K562 (cell line): ENCODE measurements around the gene EPHA2. TPM values are rescaled to one million over a fixed set of nuclear protein-coding genes. Genes with fewer than 3 reads are reported as not detected.
"Not testable (repeated sequence)": the region's sequence is repeated elsewhere in the genome, so short reads cannot be mapped to it uniquely, and the experiment has no call there.

Source experiments
- ATAC-seq: fragments of 200-7000 bp; cut with Tn5 transposase; 3 replicates; pipeline ENCODE4 v1.9.1; 2020; ENCODE audit warnings: moderate library complexity
- BruUV-seq: library from RNA; stranded (reverse); fragments of 400-500 nt; replicated peaks from 2 replicates; lab custom pipeline; 2021; lab: Mats Ljungman, UMichigan
- CTCF ChIA-PET: fragments of 300-600 bp; formaldehyde crosslinking; extraction: SDS; loops from one replicate; lab custom pipeline; 2021; ENCODE audit warnings: low intra/inter-chr PET ratio; lab: Yijun Ruan, JAX
- POLR2A ChIA-PET: fragments of 300-600, 350-650 bp; sonication (Branson Sonifier 250); formaldehyde crosslinking; extraction: SDS; loops from one replicate; lab custom pipeline; 2021; ENCODE audit warnings: antibody characterized with exemption, inconsistent platforms; lab: Yijun Ruan, JAX
- DNase-seq, 4 experiments: peaks; one replicate each; pipeline versions ENCODE4 v3.0.0 to v3.0.0-alpha.2; 2011 to 2018; ENCODE audit warnings: low spot score in 3 of 4, mixed read lengths in 3 of 4; ENCODE audit errors: extremely low read depth in 1 of 4
- FAIRE-seq: peaks from 2 replicates; lab custom pipeline; 2011; peaks lifted over from hg19 to GRCh38; lab: Jason Lieb, UNC
- H2AFZ ChIP-seq: 2 replicates; pipeline ENCODE4 v1.6.0; 2011; ENCODE audit warnings: low read depth, low read length, control low read depth, inconsistent platforms
- H3K27ac ChIP-seq: fragments of 200-600 bp; 3 replicates; pipeline ENCODE4 v1.8.0; 2011; ENCODE audit warnings: low read depth, mild to moderate bottlenecking, control low read depth, inconsistent platforms, low read length, moderate library complexity, mixed read lengths; ENCODE audit errors: extremely low read depth
- H3K27me3 ChIP-seq, 2 experiments: fragments of 300-600 bp in 1 of 2; 2 replicates in 1 of 2; 3 replicates in 1 of 2; pipeline versions ENCODE4 v1.6.0 to v1.8.0; 2011; ENCODE audit warnings: inconsistent platforms in 2 of 2, low read length in 2 of 2, mild to moderate bottlenecking in 1 of 2, mixed read lengths in 1 of 2, moderate library complexity in 1 of 2; ENCODE audit not compliant: control insufficient read depth in 2 of 2, insufficient read depth in 2 of 2
- H3K36me3 ChIP-seq: fragments of 300-600 bp; 3 replicates; pipeline ENCODE4 v1.8.0; 2011; ENCODE audit warnings: mild to moderate bottlenecking, low read length, inconsistent platforms; ENCODE audit not compliant: control insufficient read depth, insufficient read depth
- H3K4me1 ChIP-seq, 2 experiments: fragments of 200-600 bp in 1 of 2; replicated peaks in 1 of 2; 2 replicates in 1 of 2; 3 replicates in 1 of 2; pipeline versions ENCODE4 v1.5.1 to v1.8.0; 2011; ENCODE audit warnings: inconsistent platforms in 2 of 2, low read length in 2 of 2, mild to moderate bottlenecking in 1 of 2, mixed read lengths in 1 of 2, moderate library complexity in 1 of 2; ENCODE audit not compliant: control insufficient read depth in 2 of 2, insufficient read depth in 2 of 2
- H3K4me2 ChIP-seq: 2 replicates; pipeline ENCODE4 v1.6.1; 2011; ENCODE audit warnings: low read length, control low read depth, inconsistent platforms, mixed read lengths; ENCODE audit not compliant: insufficient read depth
- H3K4me3 ChIP-seq: fragments of 200-600 bp; sonication (generic), shearing (Covaris generic); 2 replicates; pipeline ENCODE4 v1.5.1; 2016; ENCODE audit warnings: control low read depth, inconsistent platforms
- H3K79me2 ChIP-seq: fragments of 200-600 bp; 3 replicates; pipeline ENCODE4 v1.8.0; 2011; ENCODE audit warnings: low read length, inconsistent platforms; ENCODE audit not compliant: control insufficient read depth, insufficient read depth
- H3K9ac ChIP-seq, 2 experiments: 2 replicates each; pipeline versions ENCODE4 v1.6.0 to v1.6.1; 2011; ENCODE audit warnings: low read depth in 2 of 2, low read length in 2 of 2, control low read depth in 1 of 2, inconsistent platforms in 1 of 2, mild to moderate bottlenecking in 1 of 2, mixed read lengths in 1 of 2; ENCODE audit not compliant: insufficient read depth in 1 of 2
- H3K9me1 ChIP-seq: one replicate; pipeline ENCODE4 v1.6.0; 2011; ENCODE audit warnings: inconsistent platforms, mild to moderate bottlenecking, low read length, moderate library complexity; ENCODE audit not compliant: control insufficient read depth, insufficient read depth
- H3K9me3 ChIP-seq: replicated peaks from 2 replicates; pipeline ENCODE4 v1.5.1; 2011; ENCODE audit warnings: low read depth, low read length, inconsistent platforms; ENCODE audit not compliant: control insufficient read depth, insufficient read depth
- H4K20me1 ChIP-seq: replicated peaks from 2 replicates; pipeline ENCODE4 v1.6.1; 2011; ENCODE audit warnings: low read length, inconsistent platforms, mixed read lengths; ENCODE audit not compliant: control insufficient read depth, insufficient read depth
- FOXJ3 ChIP-seq: sonication (generic); formaldehyde crosslinking; IDR thresholded peaks from 2 replicates; pipeline ENCODE4 v1.4.0; 2020; ENCODE audit warnings: mild to moderate bottlenecking, missing genetic modification reagents
- GATA2 ChIP-seq: sonication (generic); formaldehyde crosslinking; IDR thresholded peaks from 2 replicates; pipeline ENCODE4 v1.4.0; 2020; ENCODE audit warnings: mild to moderate bottlenecking, missing genetic modification reagents
- ILK ChIP-seq: fragments of 450-650 bp; IDR thresholded peaks from 2 replicates; pipeline ENCODE4 v1.6.1; 2016; ENCODE audit warnings: missing genetic modification characterization, low read depth, mild to moderate bottlenecking, missing compliant biosample characterization, moderate library complexity, borderline replicate concordance
- ZFP36 ChIP-seq: fragments of 150-350 bp; IDR thresholded peaks from 2 replicates; pipeline ENCODE4 v1.6.1; 2018; ENCODE audit warnings: low read length, low read depth; ENCODE audit not compliant: partially characterized antibody
- WGBS: fragments of 100-300 bp; shearing (Covaris generic); methylation state at CpG from one replicate; pipeline ENCODE4 v1.1.6; 2016; ENCODE audit warnings: low coverage, mixed read lengths; ENCODE audit not compliant: insufficient coverage; ENCODE audit errors: missing lambda C conversion rate; 5-methylcytosine and 5-hydroxymethylcytosine counted together
- in situ Hi-C: fragments of 300-500 bp; cut with MboI; formaldehyde crosslinking; loops from 4 replicates; pipeline ENCODE4 v1.15.0; 2018; ENCODE audit warnings: inconsistent platforms, mixed read lengths
- intact Hi-C: fragments of 100-400 bp; cut with micrococcal nuclease; formaldehyde crosslinking; loops from 2 replicates; pipeline ENCODE4 v1.14.2; 2022
- polyA plus RNA-seq, 8 experiments: library from polyadenylated mRNA; depleted of rRNA in 4 of 8; stranded (reverse) in 5 of 8; unstranded in 3 of 8; fragments of >200 nt; fragmentation: Nextera tagmentation in 2 of 8; fragmentation: Illumina TruSeq in 1 of 8; extraction: Ambion mirVana in 2 of 8; extraction: Trizol in 1 of 8; gene quantifications; 2 replicates each; pipeline versions ENCODE4 v1.2.1 to v1.2.3, GENCODE V29; 2011 to 2014; ENCODE audit warnings: inconsistent platforms in 1 of 8, missing spikeins in 1 of 8
- total RNA-seq, 7 experiments: library from RNA; depleted of rRNA in 6 of 7; stranded (reverse); fragments of >200 nt in 6 of 7; fragmentation: Illumina TruSeq in 2 of 7; extraction: Trizol in 2 of 7; gene quantifications; 2 replicates each; pipeline versions ENCODE4 v1.2.1 to v1.2.3, GENCODE V29; 2011 to 2021; ENCODE audit warnings: low replicate concordance in 1 of 7
- TF ChIP-seq, protein P1 (sequence below): fragments of 450-650 bp; IDR thresholded peaks from 2 replicates; pipeline ENCODE4 v1.6.1; 2016; ENCODE audit warnings: low read depth
- TF ChIP-seq, protein P2 (sequence below): fragments of 450-650 bp; formaldehyde crosslinking; IDR thresholded peaks from 2 replicates; pipeline ENCODE4 v1.4.0; 2022; ENCODE audit warnings: mild to moderate bottlenecking, moderate library complexity

Gene EPHA2
- total and polyA plus RNA-seq, 9 of the 15 experiments (the other 6 are each of a cell fraction or from before 2014, with no cell fraction given): 0.04 to 0.40 (median 0.07) TPM; not detected in 4

DNA sequence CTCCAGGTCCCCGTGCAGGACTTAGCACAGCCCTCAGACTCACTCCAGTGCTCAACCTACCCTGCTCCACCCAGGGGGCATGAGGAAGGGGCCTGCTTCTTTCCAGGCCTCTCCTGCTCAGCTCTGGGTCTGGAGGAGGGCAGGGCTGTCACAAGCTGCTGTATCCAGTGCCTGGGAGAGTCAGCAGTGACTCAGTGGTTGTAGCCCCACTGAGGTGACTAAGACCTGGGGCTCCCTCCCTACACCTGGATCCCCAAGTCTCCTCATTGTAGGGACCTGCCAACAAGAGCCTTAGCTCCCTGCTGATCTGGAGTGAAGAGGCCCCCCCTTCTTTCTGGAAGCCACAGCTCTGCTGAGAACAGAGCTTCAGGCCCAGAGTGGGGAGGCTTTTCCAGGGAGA lies 46.3 kb downstream of the EPHA2 start:
- Histone ChIP-seq H3K9ac (no peak overlapping the region), H3K9me3 (peaks cover 7% of the 10 kb centered on the region), H3K4me1 (peaks cover 0 to 23% of the 10 kb centered on the region in 2 experiments; a peak in 3 of 5 replicates), H3K27me3 (no peaks in the 10 kb centered on the region), H3K4me3 (no peak overlapping the region), H3K9me1 (no peaks in the 10 kb centered on the region), H3K4me2 (no peak overlapping the region), H2AFZ (no peak overlapping the region), H3K36me3 (no peaks in the 10 kb centered on the region), H3K79me2 (no peaks in the 10 kb centered on the region), H4K20me1 (no peaks in the 10 kb centered on the region; the same call in 1 of the 2 replicates), H3K27ac (no peak overlapping the region)
- FAIRE-seq: no peak
- no peak for DNase-seq
- TF ChIP-seq ILK (no peak), ZFP36 (no peak), GATA2 (CRISPR knock-in tag) (no peak), FOXJ3 (no peak)
- TF ChIP-seq, protein P1, sequence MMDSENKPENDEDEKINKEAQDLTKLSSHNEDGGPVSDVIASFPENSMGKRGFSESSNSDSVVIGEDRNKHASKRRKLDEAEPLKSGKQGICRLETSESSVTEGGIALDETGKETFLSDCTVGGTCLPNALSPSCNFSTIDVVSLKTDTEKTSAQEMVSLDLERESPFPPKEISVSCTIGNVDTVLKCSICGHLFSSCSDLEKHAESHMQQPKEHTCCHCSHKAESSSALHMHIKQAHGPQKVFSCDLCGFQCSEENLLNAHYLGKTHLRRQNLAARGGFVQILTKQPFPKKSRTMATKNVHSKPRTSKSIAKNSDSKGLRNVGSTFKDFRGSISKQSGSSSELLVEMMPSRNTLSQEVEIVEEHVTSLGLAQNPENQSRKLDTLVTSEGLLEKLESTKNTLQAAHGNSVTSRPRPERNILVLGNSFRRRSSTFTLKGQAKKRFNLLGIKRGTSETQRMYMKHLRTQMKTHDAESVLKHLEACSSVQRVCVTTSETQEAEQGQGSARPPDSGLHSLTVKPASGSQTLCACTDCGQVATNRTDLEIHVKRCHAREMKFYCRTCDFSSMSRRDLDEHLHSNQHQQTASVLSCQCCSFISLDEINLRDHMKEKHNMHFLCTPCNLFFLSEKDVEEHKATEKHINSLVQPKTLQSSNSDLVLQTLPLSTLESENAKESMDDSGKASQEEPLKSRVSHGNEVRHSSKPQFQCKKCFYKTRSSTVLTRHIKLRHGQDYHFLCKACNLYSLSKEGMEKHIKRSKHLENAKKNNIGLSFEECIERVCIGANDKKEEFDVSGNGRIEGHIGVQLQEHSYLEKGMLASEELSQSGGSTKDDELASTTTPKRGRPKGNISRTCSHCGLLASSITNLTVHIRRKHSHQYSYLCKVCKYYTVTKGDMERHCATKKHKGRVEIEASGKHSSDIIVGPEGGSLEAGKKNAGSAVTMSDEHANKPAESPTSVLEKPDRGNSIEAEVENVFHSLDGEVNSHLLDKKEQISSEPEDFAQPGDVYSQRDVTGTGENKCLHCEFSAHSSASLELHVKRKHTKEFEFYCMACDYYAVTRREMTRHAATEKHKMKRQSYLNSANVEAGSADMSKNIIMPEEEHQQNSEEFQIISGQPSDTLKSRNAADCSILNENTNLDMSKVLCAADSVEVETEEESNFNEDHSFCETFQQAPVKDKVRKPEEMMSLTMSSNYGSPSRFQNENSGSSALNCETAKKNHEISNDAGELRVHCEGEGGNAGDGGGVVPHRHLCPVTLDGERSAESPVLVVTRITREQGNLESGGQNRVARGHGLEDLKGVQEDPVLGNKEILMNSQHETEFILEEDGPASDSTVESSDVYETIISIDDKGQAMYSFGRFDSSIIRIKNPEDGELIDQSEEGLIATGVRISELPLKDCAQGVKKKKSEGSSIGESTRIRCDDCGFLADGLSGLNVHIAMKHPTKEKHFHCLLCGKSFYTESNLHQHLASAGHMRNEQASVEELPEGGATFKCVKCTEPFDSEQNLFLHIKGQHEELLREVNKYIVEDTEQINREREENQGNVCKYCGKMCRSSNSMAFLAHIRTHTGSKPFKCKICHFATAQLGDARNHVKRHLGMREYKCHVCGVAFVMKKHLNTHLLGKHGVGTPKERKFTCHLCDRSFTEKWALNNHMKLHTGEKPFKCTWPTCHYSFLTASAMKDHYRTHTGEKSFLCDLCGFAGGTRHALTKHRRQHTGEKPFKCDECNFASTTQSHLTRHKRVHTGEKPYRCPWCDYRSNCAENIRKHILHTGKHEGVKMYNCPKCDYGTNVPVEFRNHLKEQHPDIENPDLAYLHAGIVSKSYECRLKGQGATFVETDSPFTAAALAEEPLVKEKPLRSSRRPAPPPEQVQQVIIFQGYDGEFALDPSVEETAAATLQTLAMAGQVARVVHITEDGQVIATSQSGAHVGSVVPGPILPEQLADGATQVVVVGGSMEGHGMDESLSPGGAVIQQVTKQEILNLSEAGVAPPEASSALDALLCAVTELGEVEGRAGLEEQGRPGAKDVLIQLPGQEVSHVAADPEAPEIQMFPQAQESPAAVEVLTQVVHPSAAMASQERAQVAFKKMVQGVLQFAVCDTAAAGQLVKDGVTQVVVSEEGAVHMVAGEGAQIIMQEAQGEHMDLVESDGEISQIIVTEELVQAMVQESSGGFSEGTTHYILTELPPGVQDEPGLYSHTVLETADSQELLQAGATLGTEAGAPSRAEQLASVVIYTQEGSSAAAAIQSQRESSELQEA: no peak
- TF ChIP-seq, protein P2, sequence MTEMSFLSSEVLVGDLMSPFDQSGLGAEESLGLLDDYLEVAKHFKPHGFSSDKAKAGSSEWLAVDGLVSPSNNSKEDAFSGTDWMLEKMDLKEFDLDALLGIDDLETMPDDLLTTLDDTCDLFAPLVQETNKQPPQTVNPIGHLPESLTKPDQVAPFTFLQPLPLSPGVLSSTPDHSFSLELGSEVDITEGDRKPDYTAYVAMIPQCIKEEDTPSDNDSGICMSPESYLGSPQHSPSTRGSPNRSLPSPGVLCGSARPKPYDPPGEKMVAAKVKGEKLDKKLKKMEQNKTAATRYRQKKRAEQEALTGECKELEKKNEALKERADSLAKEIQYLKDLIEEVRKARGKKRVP (CRISPR knock-in tag): no peak
- intact Hi-C loops (no loop called here), in situ Hi-C loops (no loop called here)
- no TSS peak for BruUV-seq
- no peak for ATAC-seq
- CTCF ChIA-PET: no interaction called here
- WGBS: 0% methylated on average over 1 of the region's 1 CpG
- POLR2A ChIA-PET: interaction anchor here (0.6 to 0.9 kb wide), 5 partner anchors 12 to 258 kb away, joined by 3 to 4 read pairs (median 3); partner anchors contain the start of gene FAM131C

DNA sequence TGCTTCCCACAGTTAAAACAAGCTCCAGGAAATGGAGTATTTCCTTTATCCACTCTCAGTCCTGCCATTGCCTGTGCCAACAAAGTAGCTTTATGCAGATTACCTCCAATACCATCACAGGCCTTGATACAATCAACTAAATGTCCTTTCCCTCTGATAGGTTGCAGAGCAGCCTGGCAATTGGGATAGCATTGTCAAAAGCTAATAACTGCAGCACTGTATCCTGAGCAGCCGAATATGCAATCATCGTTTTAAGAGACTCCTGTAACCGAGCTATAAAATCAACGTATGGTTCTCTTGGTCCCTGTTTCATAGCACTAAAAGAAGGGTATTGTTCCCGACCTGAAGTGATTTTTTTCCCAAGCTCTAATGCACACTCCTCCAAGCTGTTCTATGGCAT lies 48.8 kb downstream of the EPHA2 start:
- peaks cover 11% of the 10 kb centered on the region for H3K9me3 ChIP-seq
- H3K9me1 ChIP-seq, ATAC-seq, H3K36me3 ChIP-seq, FAIRE-seq, H3K4me1 ChIP-seq, DNase-seq, H3K27me3 ChIP-seq, in situ Hi-C loops, H3K9ac ChIP-seq, H4K20me1 ChIP-seq, H3K4me3 ChIP-seq, H3K4me2 ChIP-seq, H2AFZ ChIP-seq, intact Hi-C loops, H3K27ac ChIP-seq, H3K79me2 ChIP-seq, CTCF ChIA-PET, BruUV-seq: not testable (repeated sequence)
- WGBS: 9% methylated on average over 5 of the region's 5 CpGs
- POLR2A ChIA-PET: interaction anchor here (0.8 to 1.9 kb wide), 3 partner anchors 10 to 15 kb away, joined by 3 to 5 read pairs (median 3); no protein-coding TSS in a partner anchor
